Chondrocyte (in vitro differentiated cells): ENCODE measurements around the gene TLK1. TPM values are rescaled to one million over a fixed set of nuclear protein-coding genes. Genes with fewer than 3 reads are reported as not detected.

Experiments
- DNase-seq: peaks from one replicate; pipeline ENCODE4 v3.0.0; 2021; ENCODE audit warnings: mixed read lengths, low spot score
- H3K27ac Mint-ChIP-seq: one replicate; pipeline ENCODE4 v1.8.0; 2021; ENCODE audit warnings: mild to moderate bottlenecking, moderate library complexity, mixed read lengths; ENCODE audit not compliant: unreplicated experiment
- H3K27me3 Mint-ChIP-seq: 2 replicates; pipeline ENCODE4 v1.8.0; 2021; ENCODE audit warnings: low read depth, mixed read lengths
- H3K36me3 Mint-ChIP-seq: 2 replicates; pipeline ENCODE4 v1.8.0; 2021; ENCODE audit warnings: low read depth, mixed read lengths
- H3K4me1 Mint-ChIP-seq: 2 replicates; pipeline ENCODE4 v1.8.0; 2021; ENCODE audit warnings: low read depth, mild to moderate bottlenecking, mixed read lengths
- H3K4me3 Mint-ChIP-seq: one replicate; pipeline ENCODE4 v1.8.0; 2021; ENCODE audit warnings: mild to moderate bottlenecking, moderate library complexity, mixed read lengths; ENCODE audit not compliant: unreplicated experiment
- H3K9me3 Mint-ChIP-seq: 2 replicates; pipeline ENCODE4 v1.8.0; 2021; ENCODE audit warnings: low read depth, mixed read lengths
- CTCF ChIP-seq: fragments of 200-600 bp; sonication (generic); IDR thresholded peaks from 2 replicates; pipeline ENCODE4 v1.5.0; 2021; ENCODE audit warnings: antibody characterized with exemption, mild to moderate bottlenecking, moderate library complexity
- total RNA-seq: library from RNA; stranded (reverse); gene quantifications from 3 replicates; pipeline ENCODE4 v1.2.1, GENCODE V29; 2021

The TLK1 gene
- total RNA-seq, 1 donor from 2014 or later, result 64.1 TPM

- no peak for TF ChIP-seq CTCF
- Mint-ChIP-seq H3K27me3 (no peaks in the 10 kb centered on the region), H3K36me3 (peaks cover 18% of the 10 kb centered on the region)
Observed at GRCh38 chr2:171072164-171072563, 88.5 kb downstream of the TLK1 start.

GRCh38 chr2:171069286-171069956 lies 91.3 kb downstream of the TLK1 start:
- H3K4me1 Mint-ChIP-seq, result peaks cover 2% of the 10 kb centered on the region
- no peak overlapping the region for H3K4me3 Mint-ChIP-seq
- peaks cover 14% of the 10 kb centered on the region for H3K36me3 Mint-ChIP-seq
- H3K27me3 Mint-ChIP-seq, result no peaks in the 10 kb centered on the region
- peaks cover 4% of the 10 kb centered on the region for H3K9me3 Mint-ChIP-seq
- no peak for TF ChIP-seq CTCF
- no peak for DNase-seq
- no peak overlapping the region for H3K27ac Mint-ChIP-seq

More at GRCh38 chr2:171072164-171072563, 88.5 kb downstream of the TLK1 start:
- Mint-ChIP-seq H3K9me3 (peaks cover 4% of the 10 kb centered on the region), H3K27ac (no peak overlapping the region), H3K4me1 (no peaks in the 10 kb centered on the region), H3K4me3 (no peak overlapping the region)
- DNase-seq, result no peak

- H3K27me3 Mint-ChIP-seq, result no peaks in the 10 kb centered on the region
- peaks cover 8% of the 10 kb centered on the region for H3K36me3 Mint-ChIP-seq
- no peak overlapping the region for H3K27ac Mint-ChIP-seq
- H3K9me3 Mint-ChIP-seq, result no peaks in the 10 kb centered on the region
- DNase-seq, result no peak
- H3K4me1 Mint-ChIP-seq, result peaks cover 3% of the 10 kb centered on the region
- H3K4me3 Mint-ChIP-seq, result no peak overlapping the region
- TF ChIP-seq CTCF, result no peak
Observed at GRCh38 chr2:171066110-171066509, 94.6 kb downstream of the TLK1 start.

GRCh38 chr2:171057575-171057974 lies 103.1 kb downstream of the TLK1 start:
- Mint-ChIP-seq H3K36me3 (peaks cover 12% of the 10 kb centered on the region), H3K9me3 (no peaks in the 10 kb centered on the region), H3K4me3 (no peak overlapping the region), H3K4me1 (peaks cover 21% of the 10 kb centered on the region), H3K27me3 (no peaks in the 10 kb centered on the region), H3K27ac (no peak overlapping the region)
- TF ChIP-seq CTCF, result no peak
- DNase-seq, result no peak

- Mint-ChIP-seq H3K27ac (peak overlapping the region; percentile 43), H3K4me3 (no peak overlapping the region), H3K9me3 (no peaks in the 10 kb centered on the region), H3K36me3 (peaks cover 12% of the 10 kb centered on the region), H3K27me3 (no peaks in the 10 kb centered on the region), H3K4me1 (peaks cover 29% of the 10 kb centered on the region)
- DNase-seq, result no peak
- no peak for TF ChIP-seq CTCF
Observed at GRCh38 chr2:171056307-171056706, 104.4 kb downstream of the TLK1 start.
